Measurements from ENCODE around the gene SNX11.

GRCh38 chr17:48144231-48144630, 36.7 kb downstream of the SNX11 start:
- TF ChIP-seq CTCF (IDR thresholded peaks at IDR 0.05; ENCODE audit: low read depth, low read length), result no peak
- TF ChIP-seq MYC (IDR thresholded peaks at IDR 0.05; ENCODE audit: low read depth, low read length), result no peak
- no peak for TF ChIP-seq MAX (IDR thresholded peaks at IDR 0.05; ENCODE audit: low read depth, low read length)
